DND-41 (cell line): Measurements from ENCODE around the gene DNAJC5.

ENCODE experiments used
- EZH2 ChIP-seq: IDR thresholded peaks from 3 replicates; pipeline ENCODE4 v1.6.1; 2012; ENCODE audit warnings: borderline replicate concordance, low read depth, mild to moderate bottlenecking, moderate library complexity, low read length, inconsistent platforms; ENCODE audit not compliant: severe bottlenecking
- TF ChIP-seq, protein P1 (sequence below): IDR thresholded peaks from 2 replicates; pipeline ENCODE4 v1.5.1; 2012; ENCODE audit warnings: borderline replicate concordance, low read length, moderate library complexity, mild to moderate bottlenecking; ENCODE audit not compliant: poor library complexity, severe bottlenecking; ENCODE audit errors: extremely low read depth

DNA sequence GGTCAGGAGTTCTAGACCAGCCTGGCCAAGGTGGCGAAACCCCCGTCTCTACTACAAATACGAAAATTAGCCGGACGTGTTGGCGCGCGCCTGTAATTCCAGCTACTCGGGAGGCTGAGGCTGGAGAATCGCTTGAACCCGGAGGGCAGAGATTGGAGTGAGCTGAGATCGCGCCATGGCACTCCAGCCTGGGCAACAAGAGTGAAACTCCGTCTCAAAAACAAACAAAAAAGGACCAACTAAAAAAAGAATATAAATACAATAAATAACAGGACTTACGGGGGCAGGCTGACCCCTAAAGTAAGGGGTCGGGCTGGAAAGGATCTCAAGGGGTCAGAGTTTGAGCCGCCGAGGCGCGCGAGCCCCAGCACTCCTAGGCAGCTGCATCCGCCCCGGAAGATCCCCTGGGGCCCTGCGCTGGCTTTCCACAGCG lies 30.4 kb upstream of the DNAJC5 start:
- TF ChIP-seq, protein P1, sequence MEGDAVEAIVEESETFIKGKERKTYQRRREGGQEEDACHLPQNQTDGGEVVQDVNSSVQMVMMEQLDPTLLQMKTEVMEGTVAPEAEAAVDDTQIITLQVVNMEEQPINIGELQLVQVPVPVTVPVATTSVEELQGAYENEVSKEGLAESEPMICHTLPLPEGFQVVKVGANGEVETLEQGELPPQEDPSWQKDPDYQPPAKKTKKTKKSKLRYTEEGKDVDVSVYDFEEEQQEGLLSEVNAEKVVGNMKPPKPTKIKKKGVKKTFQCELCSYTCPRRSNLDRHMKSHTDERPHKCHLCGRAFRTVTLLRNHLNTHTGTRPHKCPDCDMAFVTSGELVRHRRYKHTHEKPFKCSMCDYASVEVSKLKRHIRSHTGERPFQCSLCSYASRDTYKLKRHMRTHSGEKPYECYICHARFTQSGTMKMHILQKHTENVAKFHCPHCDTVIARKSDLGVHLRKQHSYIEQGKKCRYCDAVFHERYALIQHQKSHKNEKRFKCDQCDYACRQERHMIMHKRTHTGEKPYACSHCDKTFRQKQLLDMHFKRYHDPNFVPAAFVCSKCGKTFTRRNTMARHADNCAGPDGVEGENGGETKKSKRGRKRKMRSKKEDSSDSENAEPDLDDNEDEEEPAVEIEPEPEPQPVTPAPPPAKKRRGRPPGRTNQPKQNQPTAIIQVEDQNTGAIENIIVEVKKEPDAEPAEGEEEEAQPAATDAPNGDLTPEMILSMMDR = no peak
- no peak for TF ChIP-seq EZH2
